Stimulated activated CD8-positive, alpha-beta memory T cell treated with anti-CD3 and anti-CD28 coated beads, Interleukin-4, amount 100 ng/mL, for 24 hours (primary cell): ENCODE measurements around the gene EPN1.

Experiments
- DNase-seq: peaks from one replicate; pipeline ENCODE4 v3.0.0-alpha.2; 2020; ENCODE audit warnings: low read depth

The EPN1 gene

GRCh38 chr19:55660991-55661390 is 14.0 kb upstream of the EPN1 start:
- no peak for DNase-seq

GRCh38 chr19:55661826-55662225 is 13.2 kb upstream of the EPN1 start:
- DNase-seq, result no peak

GRCh38 chr19:55663846-55664536 is 11.0 kb upstream of the EPN1 start:
- DNase-seq, result no peak

- DNase-seq, result no peak
These were observed 8.6 kb upstream of the EPN1 start for GRCh38 chr19:55666343-55667005.

GRCh38 chr19:55667006-55667381 is 8.0 kb upstream of the EPN1 start:
- no peak for DNase-seq

GRCh38 chr19:55667511-55667910 is 7.5 kb upstream of the EPN1 start:
- DNase-seq, result no peak

GRCh38 chr19:55667958-55668357 is 7.1 kb upstream of the EPN1 start:
- DNase-seq, result no peak

- no peak for DNase-seq
These were observed 6.2 kb upstream of the EPN1 start for GRCh38 chr19:55668603-55669348.

- DNase-seq, result no peak
These were observed 5.4 kb upstream of the EPN1 start for GRCh38 chr19:55669418-55670279.

- DNase-seq, result no peak
These were observed 4.6 kb upstream of the EPN1 start for GRCh38 chr19:55670280-55671053.

GRCh38 chr19:55671054-55671378 is 4.0 kb upstream of the EPN1 start:
- DNase-seq, result no peak

- no peak for DNase-seq
These were observed 2.6 kb upstream of the EPN1 start for GRCh38 chr19:55672418-55672817.

- no peak for DNase-seq
These were observed 1.6 kb upstream of the EPN1 start for GRCh38 chr19:55673465-55673864.

GRCh38 chr19:55673889-55674288 is 1.1 kb upstream of the EPN1 start:
- DNase-seq, result no peak

GRCh38 chr19:55674459-55674840 is 576 bp upstream of the EPN1 start:
- no peak for DNase-seq

- no peak for DNase-seq
These were observed 782 bp downstream of the EPN1 start for GRCh38 chr19:55675661-55676354.

GRCh38 chr19:55676383-55676782 is 1.4 kb downstream of the EPN1 start:
- DNase-seq, result no peak

- no peak for DNase-seq
These were observed 2.0 kb downstream of the EPN1 start for GRCh38 chr19:55676889-55677505.

- DNase-seq, result no peak
These were observed 2.6 kb downstream of the EPN1 start for GRCh38 chr19:55677572-55678028.

- no peak for DNase-seq
These were observed 3.2 kb downstream of the EPN1 start for GRCh38 chr19:55678121-55678671.
